Dedifferentiated amniotic fluid mesenchymal stem cell (primary cell): ENCODE data around the gene CXCL1.

ENCODE experiments used
- DNase-seq: peaks from one replicate; pipeline ENCODE4 v3.0.0-alpha.2; 2016; ENCODE audit errors: extremely low spot score

CXCL1 gene

DNA sequence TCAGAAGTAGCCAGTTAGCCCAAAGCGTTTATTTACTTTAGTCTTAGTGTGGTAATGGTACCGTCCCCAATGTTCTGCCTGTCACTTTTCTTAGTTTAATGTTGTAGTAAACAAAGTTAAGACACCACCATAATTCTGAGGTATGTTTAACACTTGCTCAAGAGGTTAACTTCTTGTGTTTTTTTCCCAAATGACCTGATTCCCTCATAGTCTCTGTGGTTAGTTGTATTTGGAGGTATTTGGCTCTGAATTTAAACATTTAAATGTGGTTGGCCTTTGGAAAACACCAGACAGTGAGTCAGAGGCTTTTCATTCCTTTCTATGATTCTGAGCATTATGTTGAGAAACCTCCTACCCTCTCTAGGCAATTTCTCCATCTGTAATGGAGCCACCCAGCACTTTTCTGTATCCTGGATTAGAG is 47.9 kb downstream of the CXCL1 start:
- peak; percentile 96 for DNase-seq

DNA sequence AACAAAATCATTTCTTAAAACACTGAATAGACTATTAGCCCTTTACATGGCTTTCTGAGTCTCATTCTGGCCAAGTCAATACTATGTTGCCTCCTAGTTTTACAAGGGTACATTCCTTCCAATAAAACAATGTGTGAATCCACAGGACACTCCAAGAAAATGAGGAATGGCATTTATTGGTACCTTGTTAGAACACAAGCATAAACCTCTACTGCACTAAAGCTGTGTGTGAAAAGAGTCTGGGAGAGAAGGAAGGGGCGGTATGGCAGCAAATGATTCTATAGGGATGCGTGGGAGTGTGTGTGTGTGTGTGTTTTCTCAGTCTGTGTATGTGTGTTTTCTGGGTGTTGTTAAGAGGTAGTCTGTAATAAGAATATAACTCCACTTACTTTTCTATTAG is 48.9 kb downstream of the CXCL1 start:
- DNase-seq, result no peak

GRCh38 chr4:73919691-73920090 is 50.5 kb downstream of the CXCL1 start:
- DNase-seq, result no peak
